HCT116 (cell line): ENCODE measurements around the gene RBBP6. TPM values are rescaled to one million over a fixed set of nuclear protein-coding genes. Genes with fewer than 3 reads are reported as not detected.

Source experiments
- ATAC-seq: fragments of 200-7000 bp; cut with Tn5 transposase; 2 replicates; pipeline ENCODE4 v1.9.1; 2020; ENCODE audit warnings: mild to moderate bottlenecking, moderate library complexity
- BruUV-seq: library from RNA; stranded (reverse); fragments of 400-500 nt; replicated peaks from 2 replicates; lab custom pipeline; 2021; lab: Mats Ljungman, UMichigan
- CTCF ChIA-PET: fragments of 300-600 bp; sonication (Branson Sonifier 250); formaldehyde crosslinking; loops from one replicate; lab custom pipeline; 2021; ENCODE audit warnings: antibody characterized with exemption; lab: Charles Lee
- POLR2A ChIA-PET: fragments of 300-600, 350-600 bp; sonication (Branson Sonifier 250); formaldehyde crosslinking; loops from one replicate; lab custom pipeline; 2021; ENCODE audit warnings: antibody characterized with exemption; lab: Charles Lee
- RAD21 ChIA-PET, 2 experiments: fragments of 300-600 bp; sonication (Branson Sonifier 250); formaldehyde crosslinking; loops; one replicate each; lab custom pipeline; 2023; ENCODE audit warnings: low total read pairs in 2 of 2; ENCODE audit not compliant: uncharacterized antibody in 2 of 2, unreplicated experiment in 2 of 2, low non-redundant PET in 1 of 2; lab: Charles Lee
- DNase-seq: peaks from one replicate; pipeline ENCODE4 v3.0.0-alpha.2; 2010; ENCODE audit warnings: low read depth, low spot score
- H2AFZ ChIP-seq: fragments of 200-600 bp; shearing (Covaris generic), sonication (generic); 2 replicates; pipeline ENCODE4 v1.6.1; 2017; ENCODE audit warnings: low read depth, mixed run types, mixed read lengths, antibody characterized with exemption, low read length; ENCODE audit not compliant: poor library complexity, severe bottlenecking
- H3K27ac ChIP-seq: 2 replicates; pipeline ENCODE4 v1.5.1; 2012; ENCODE audit warnings: low read depth, low read length
- H3K27me3 ChIP-seq: fragments of 200-600 bp; sonication (generic); 2 replicates; pipeline ENCODE4 v1.6.1; 2016; ENCODE audit warnings: mixed run types, low read length, mixed read lengths; ENCODE audit not compliant: insufficient read depth
- H3K36me3 ChIP-seq, 2 experiments: fragments of 200-500 bp in 1 of 2; fragments of 200-600 bp in 1 of 2; sonication (Bioruptor generic) in 1 of 2; sonication (generic) in 1 of 2; 2 replicates each; pipeline versions ENCODE4 v1.5.1 to v1.6.1; 2014 to 2016; ENCODE audit warnings: low read length in 2 of 2, inconsistent platforms in 1 of 2, mixed read lengths in 1 of 2, mixed run types in 1 of 2; ENCODE audit not compliant: insufficient read depth in 2 of 2, control insufficient read depth in 1 of 2
- H3K4me1 ChIP-seq, 2 experiments: fragments of 200-600 bp in 1 of 2; sonication (generic) in 1 of 2; 2 replicates each; pipeline versions ENCODE4 v1.5.1 to v1.6.1; 2012 to 2017; ENCODE audit warnings: low read length in 2 of 2, inconsistent platforms in 1 of 2, mild to moderate bottlenecking in 1 of 2, mixed read lengths in 1 of 2, mixed run types in 1 of 2, moderate library complexity in 1 of 2; ENCODE audit not compliant: insufficient read depth in 2 of 2, control insufficient read depth in 1 of 2
- H3K4me2 ChIP-seq: fragments of 200-600 bp; sonication (generic); 2 replicates; pipeline ENCODE4 v1.6.1; 2017; ENCODE audit warnings: mixed run types, low read length, mixed read lengths
- H3K4me3 ChIP-seq, 2 experiments: fragments of 200-600 bp in 1 of 2; sonication (generic) in 1 of 2; replicated peaks in 1 of 2; 2 replicates each; pipeline ENCODE4 v1.5.1; 2011 to 2016; ENCODE audit warnings: low read length in 2 of 2, control low read depth in 1 of 2, low read depth in 1 of 2, mild to moderate bottlenecking in 1 of 2, mixed read lengths in 1 of 2, mixed run types in 1 of 2
- H3K79me2 ChIP-seq: fragments of 200-600 bp; sonication (generic); 2 replicates; pipeline ENCODE4 v1.6.1; 2017; ENCODE audit warnings: mild to moderate bottlenecking, mixed run types, low read length, moderate library complexity, mixed read lengths; ENCODE audit not compliant: insufficient read depth
- H3K9ac ChIP-seq: fragments of 200-600 bp; sonication (generic); 2 replicates; pipeline ENCODE4 v1.6.1; 2016; ENCODE audit warnings: low read length, mixed read lengths
- H3K9me2 ChIP-seq: fragments of 200-600 bp; sonication (generic), shearing (Covaris generic); 2 replicates; pipeline ENCODE4 v1.6.1; 2017; ENCODE audit warnings: mixed run types, mild to moderate bottlenecking, moderate library complexity; ENCODE audit not compliant: insufficient read depth
- H3K9me3 ChIP-seq, 2 experiments: fragments of 200-500 bp in 1 of 2; fragments of 200-600 bp in 1 of 2; sonication (Bioruptor generic) in 1 of 2; sonication (generic) in 1 of 2; 2 replicates each; pipeline ENCODE4 v1.6.1; 2014 to 2017; ENCODE audit warnings: low read length in 2 of 2, mixed read lengths in 2 of 2, inconsistent platforms in 1 of 2, low read depth in 1 of 2, mild to moderate bottlenecking in 1 of 2, mixed run types in 1 of 2, moderate library complexity in 1 of 2; ENCODE audit not compliant: control insufficient read depth in 1 of 2, insufficient read depth in 1 of 2
- H4K20me1 ChIP-seq: fragments of 200-600 bp; sonication (generic), shearing (Covaris generic); 2 replicates; pipeline ENCODE4 v1.6.1; 2017; ENCODE audit warnings: mixed run types, mild to moderate bottlenecking, moderate library complexity; ENCODE audit not compliant: insufficient read depth
- CBX3 ChIP-seq: IDR thresholded peaks from 2 replicates; pipeline ENCODE4 v1.6.1; 2012; ENCODE audit warnings: low read depth
- CEBPB ChIP-seq: IDR thresholded peaks from 2 replicates; pipeline ENCODE4 v1.6.1; 2012; ENCODE audit warnings: low read depth
- EGR1 ChIP-seq: IDR thresholded peaks from 2 replicates; pipeline ENCODE4 v1.6.1; 2012; ENCODE audit warnings: low read depth
- ELF1 ChIP-seq: IDR thresholded peaks from 2 replicates; pipeline ENCODE4 v1.6.1; 2012; ENCODE audit warnings: low read depth, borderline replicate concordance
- JUND ChIP-seq: IDR thresholded peaks from 2 replicates; pipeline ENCODE4 v1.6.1; 2012
- SIN3A ChIP-seq: IDR thresholded peaks from 2 replicates; pipeline ENCODE4 v1.6.1; 2012; ENCODE audit warnings: low read depth
- SP1 ChIP-seq: IDR thresholded peaks from 2 replicates; pipeline ENCODE4 v1.6.1; 2012; ENCODE audit warnings: low read depth
- TCF7L2 ChIP-seq: IDR thresholded peaks from 2 replicates; pipeline ENCODE4 v1.7.0; 2011; ENCODE audit warnings: borderline replicate concordance, inconsistent platforms; ENCODE audit not compliant: insufficient read depth, insufficient read length; ENCODE audit errors: extremely low read depth
- ZNF274 ChIP-seq: fragments of 200-500 bp; sonication (Bioruptor generic); IDR thresholded peaks from 2 replicates; pipeline ENCODE4 v1.6.1; 2014; ENCODE audit warnings: mild to moderate bottlenecking, low read depth, low read length, inconsistent platforms
- intact Hi-C: fragments of 100-400 bp; cut with micrococcal nuclease; formaldehyde crosslinking; loops from 2 replicates; pipeline ENCODE4 v1.10.0; 2022
- total RNA-seq: library from RNA; stranded (reverse); gene quantifications from one replicate; pipeline ENCODE4 v1.2.1, GENCODE V29; 2021; ENCODE audit not compliant: unreplicated experiment
- TF ChIP-seq, protein P1 (sequence below): IDR thresholded peaks from 2 replicates; pipeline ENCODE4 v1.6.1; 2011; ENCODE audit warnings: mild to moderate bottlenecking, low read length, moderate library complexity; ENCODE audit not compliant: insufficient replicate concordance; ENCODE audit errors: extremely low read depth
- TF ChIP-seq, protein P2 (sequence below): IDR thresholded peaks from 2 replicates; pipeline ENCODE4 v1.6.1; 2012

Gene RBBP6
- total RNA-seq, 1 experiment from 2014 or later: 52.4 TPM

DNA sequence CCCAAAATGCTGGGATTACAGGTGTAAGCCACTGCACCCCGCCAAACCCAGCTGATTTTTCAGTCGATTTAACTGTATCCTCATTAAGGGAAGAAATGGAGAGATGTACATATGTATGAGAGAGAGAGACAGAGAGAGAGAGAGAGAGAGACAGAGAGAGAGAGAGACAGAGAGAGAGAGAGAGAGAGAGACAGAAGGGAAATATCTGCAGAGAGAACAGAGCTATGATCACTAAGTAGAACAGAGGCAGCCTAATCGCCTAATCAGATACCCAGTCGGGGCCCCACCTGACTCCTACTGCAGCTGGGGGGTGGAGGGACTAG lies 70.0 kb downstream of the RBBP6 start:
- no TSS peak for BruUV-seq
- DNase-seq (no peak), ATAC-seq (no peak; the same call in 1 of the 2 replicates)
- Histone ChIP-seq H3K9me2 (no peaks in the 10 kb centered on the region), H3K27me3 (peaks cover 10% of the 10 kb centered on the region; the same call in 1 of the 2 replicates), H4K20me1 (no peaks in the 10 kb centered on the region), H3K27ac (no peak overlapping the region), H3K4me2 (no peak overlapping the region), H3K36me3 (no peaks in the 10 kb centered on the region), H3K9me3 (no peaks in the 10 kb centered on the region), H3K4me3 (no peak overlapping the region), H3K79me2 (no peaks in the 10 kb centered on the region), H2AFZ (no peak overlapping the region), H3K9ac (no peak overlapping the region), H3K4me1 (no peaks in the 10 kb centered on the region)
- intact Hi-C loops: loop anchor here (5.0 kb wide), 1 partner anchor 52 kb away; no protein-coding TSS in a partner anchor
- POLR2A ChIA-PET: no interaction called here
- CTCF ChIA-PET: no interaction called here
- TF ChIP-seq, protein P1, sequence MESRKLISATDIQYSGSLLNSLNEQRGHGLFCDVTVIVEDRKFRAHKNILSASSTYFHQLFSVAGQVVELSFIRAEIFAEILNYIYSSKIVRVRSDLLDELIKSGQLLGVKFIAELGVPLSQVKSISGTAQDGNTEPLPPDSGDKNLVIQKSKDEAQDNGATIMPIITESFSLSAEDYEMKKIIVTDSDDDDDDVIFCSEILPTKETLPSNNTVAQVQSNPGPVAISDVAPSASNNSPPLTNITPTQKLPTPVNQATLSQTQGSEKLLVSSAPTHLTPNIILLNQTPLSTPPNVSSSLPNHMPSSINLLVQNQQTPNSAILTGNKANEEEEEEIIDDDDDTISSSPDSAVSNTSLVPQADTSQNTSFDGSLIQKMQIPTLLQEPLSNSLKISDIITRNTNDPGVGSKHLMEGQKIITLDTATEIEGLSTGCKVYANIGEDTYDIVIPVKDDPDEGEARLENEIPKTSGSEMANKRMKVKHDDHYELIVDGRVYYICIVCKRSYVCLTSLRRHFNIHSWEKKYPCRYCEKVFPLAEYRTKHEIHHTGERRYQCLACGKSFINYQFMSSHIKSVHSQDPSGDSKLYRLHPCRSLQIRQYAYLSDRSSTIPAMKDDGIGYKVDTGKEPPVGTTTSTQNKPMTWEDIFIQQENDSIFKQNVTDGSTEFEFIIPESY: no peak
- RAD21 ChIA-PET: no interaction called here

DNA sequence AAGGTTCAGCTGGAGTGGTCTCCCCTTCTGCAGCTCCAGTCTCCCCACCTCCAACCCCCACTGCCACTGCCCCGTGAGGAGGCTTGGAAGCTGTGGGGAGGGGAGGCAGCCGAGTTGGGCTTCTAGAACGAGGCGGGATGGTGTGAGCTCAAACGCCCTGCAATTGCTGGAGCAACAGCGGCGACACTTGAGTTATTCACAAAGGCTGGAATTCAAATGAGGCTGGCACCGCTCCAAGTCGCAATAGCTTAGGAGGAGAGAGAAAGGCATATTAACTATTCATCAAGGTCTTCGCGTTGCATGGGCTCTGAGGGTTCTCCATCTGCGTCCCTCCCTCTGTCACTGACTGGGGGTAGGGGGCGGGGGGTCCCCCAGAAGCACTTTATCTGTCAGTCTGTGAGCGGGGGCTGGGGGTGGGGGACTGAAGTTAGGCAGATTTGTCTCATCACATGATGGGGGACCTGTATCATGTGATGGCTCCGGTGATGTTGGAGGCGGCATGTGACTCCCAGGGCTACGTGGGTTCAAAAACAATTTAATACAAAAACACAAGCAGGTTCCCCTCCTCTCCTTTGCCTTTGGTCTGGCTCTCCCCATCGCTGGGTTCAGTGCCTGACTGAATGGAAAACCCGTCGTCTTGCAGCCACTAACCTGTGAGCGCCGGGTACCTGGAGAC lies 70.5 kb downstream of the RBBP6 start:
- RAD21 ChIA-PET: no interaction called here
- no peak overlapping the region for H3K4me3 ChIP-seq
- H4K20me1 ChIP-seq: no peaks in the 10 kb centered on the region
- no peaks in the 10 kb centered on the region for H3K36me3 ChIP-seq
- peaks cover 10% of the 10 kb centered on the region; the same call in 1 of the 2 replicates for H3K27me3 ChIP-seq
- H3K9me2 ChIP-seq: no peaks in the 10 kb centered on the region
- no peak for ATAC-seq
- no peaks in the 10 kb centered on the region for H3K4me1 ChIP-seq
- CTCF ChIA-PET: no interaction called here
- DNase-seq: no peak
- H3K27ac ChIP-seq: no peak overlapping the region
- POLR2A ChIA-PET: no interaction called here
- no peak overlapping the region for H2AFZ ChIP-seq
- H3K9me3 ChIP-seq: no peaks in the 10 kb centered on the region
- no TSS peak for BruUV-seq
- H3K4me2 ChIP-seq: no peak overlapping the region
- intact Hi-C loops: loop anchor here (5.0 kb wide), 1 partner anchor 53 kb away; no protein-coding TSS in a partner anchor
- H3K79me2 ChIP-seq: no peaks in the 10 kb centered on the region
- no peak overlapping the region for H3K9ac ChIP-seq
- no peak for TF ChIP-seq JUND
- TF ChIP-seq TCF7L2: no peak
- no peak for TF ChIP-seq SP1
- no peak for TF ChIP-seq CBX3
- TF ChIP-seq EGR1: no peak
- no peak for TF ChIP-seq SIN3A
- TF ChIP-seq, protein P1: no peak
- TF ChIP-seq, protein P2, sequence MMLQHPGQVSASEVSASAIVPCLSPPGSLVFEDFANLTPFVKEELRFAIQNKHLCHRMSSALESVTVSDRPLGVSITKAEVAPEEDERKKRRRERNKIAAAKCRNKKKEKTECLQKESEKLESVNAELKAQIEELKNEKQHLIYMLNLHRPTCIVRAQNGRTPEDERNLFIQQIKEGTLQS: no peak
- no peak for TF ChIP-seq ELF1
- TF ChIP-seq ZNF274: no peak
- no peak for TF ChIP-seq CEBPB
